ENCODE measurements around the gene METAP1D.

METAP1D gene

GRCh38 chr2:172082105-172082943, 82.6 kb downstream of the METAP1D start:
- DNase-seq, result no peak

GRCh38 chr2:172082944-172083627, 83.3 kb downstream of the METAP1D start:
- no peak for DNase-seq

DNA sequence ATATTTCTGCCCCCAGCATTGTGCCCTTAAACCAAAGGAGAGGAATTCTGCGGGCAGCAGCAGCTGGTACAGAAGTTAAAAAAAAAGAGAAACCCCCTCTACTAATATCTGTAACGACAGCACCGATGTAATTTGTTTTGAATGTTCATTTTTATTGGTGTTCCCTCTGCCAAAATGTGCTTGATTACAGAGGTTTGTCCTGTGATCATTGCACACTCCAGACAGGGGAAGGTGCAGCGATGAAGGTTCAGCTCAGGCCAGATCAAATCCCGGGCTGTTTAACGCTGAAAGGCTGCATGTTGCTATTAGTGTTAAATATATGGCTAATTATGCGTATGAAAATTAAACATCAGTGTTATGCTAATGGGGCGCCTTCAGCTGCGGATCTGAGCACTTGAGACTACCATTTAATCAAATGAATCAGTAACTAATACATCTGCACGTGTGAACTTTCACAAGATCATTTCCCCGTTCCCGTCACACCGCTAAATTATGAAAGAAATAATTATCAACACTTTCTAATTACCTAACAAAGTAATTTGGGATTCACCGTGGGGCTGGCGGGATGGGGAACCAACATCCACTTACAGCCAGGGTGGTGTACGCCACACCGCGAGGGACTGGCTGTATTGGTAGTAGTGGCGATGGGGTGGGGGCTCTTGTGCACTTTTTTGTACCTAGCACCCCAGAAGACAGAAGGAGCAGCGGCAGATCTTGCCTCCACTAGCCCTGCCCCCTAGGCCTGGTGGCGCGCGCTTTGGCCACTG, 84.1 kb downstream of the METAP1D start:
- DNase-seq, result no peak

DNA sequence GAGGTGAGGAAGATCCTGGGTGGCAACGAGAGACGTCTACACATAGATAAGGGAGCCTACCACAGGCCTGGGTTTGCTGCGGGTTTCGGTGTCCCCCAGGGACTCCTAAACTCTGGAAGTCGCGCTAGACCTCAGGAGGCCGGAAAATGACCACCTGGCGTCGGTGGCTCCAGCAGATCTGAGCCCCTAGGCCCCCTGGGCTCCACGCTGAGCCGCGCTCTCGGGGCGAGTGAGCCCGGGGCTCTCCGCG, 84.6 kb downstream of the METAP1D start:
- no peak for DNase-seq

- no peak for DNase-seq
Measured at GRCh38 chr2:172084645-172085459, 85.1 kb downstream of the METAP1D start.

GRCh38 chr2:172085460-172086159, 85.9 kb downstream of the METAP1D start, which contains the start of gene DLX1:
Gene DLX1, plus strand, starts transcription at chr2:172085507. Its CDS starts 171 bp downstream, at chr2:172085678.
- DNase-seq, result no peak

DNA sequence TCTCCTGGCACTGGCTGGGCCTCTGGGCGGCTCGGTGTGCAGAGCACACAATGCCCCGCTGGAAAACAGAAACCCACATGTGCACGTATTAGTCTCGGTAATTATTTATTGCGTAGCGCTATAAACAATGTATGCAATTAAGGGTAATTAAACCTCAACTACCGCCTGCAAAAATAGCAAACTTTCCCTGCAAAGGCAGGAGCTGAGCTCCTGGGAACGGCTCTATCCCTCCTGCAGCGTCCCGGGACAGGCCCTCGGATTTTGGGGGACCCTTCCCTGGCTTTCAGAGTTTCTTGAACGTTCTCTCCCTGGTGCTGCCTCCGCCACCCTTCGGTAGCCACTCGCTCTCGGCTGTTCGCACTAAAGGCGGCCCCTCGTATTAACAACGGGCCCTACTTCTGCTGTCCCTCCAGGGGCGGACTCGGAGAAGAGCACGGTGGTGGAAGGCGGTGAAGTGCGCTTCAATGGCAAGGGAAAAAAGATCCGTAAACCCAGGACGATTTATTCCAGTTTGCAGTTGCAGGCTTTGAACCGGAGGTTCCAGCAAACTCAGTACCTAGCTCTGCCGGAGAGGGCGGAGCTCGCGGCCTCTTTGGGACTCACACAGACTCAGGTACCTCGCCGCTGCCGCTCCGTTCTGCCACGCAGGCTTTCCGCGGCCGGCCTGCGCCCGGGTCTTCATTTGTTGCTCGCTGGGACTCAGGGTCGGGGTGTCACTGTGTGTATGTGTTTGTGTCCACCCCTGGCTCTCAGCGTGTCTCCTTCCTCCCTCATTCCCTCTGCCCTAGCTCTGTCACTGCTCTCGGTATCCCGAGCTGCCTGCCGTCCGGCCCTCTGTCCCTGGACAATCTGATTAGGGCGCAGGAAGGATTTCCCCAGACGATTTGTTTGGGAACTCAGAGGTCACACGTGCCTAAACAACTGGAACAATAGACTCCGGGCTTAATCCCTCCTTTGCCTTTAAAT, 86.8 kb downstream of the METAP1D start:
- DNase-seq, result peak; percentile 50

DNA sequence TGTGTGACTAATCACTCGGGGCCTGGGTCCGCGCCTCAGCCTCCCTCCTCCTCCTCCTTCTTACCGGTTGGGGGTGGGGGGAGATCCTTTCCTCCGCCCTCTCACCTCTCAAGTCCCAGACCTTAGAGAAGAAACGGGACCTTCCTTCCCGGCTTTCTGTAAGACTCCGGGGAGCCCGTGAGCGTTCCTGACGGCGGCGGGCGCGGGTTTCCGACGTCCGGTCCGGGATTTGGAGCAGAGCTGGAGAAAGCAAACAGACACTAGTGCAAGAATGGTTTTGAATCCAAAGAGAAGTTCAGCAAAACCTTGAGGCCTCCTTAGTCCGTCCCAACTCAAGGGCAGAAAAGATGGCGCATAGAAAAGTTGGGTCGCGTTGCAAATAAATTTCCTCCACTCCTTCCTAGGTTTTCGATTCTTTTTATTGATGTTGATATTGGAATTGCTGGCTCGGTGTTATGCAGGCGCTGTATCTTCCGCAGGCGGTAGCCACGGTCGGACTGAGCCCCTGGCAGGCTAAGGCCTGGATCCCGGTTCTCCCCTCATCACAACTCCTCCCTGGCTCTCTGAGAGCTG, 87.5 kb downstream of the METAP1D start:
- no peak for DNase-seq

GRCh38 chr2:172087780-172088244, 88.1 kb downstream of the METAP1D start:
- DNase-seq, result no peak

DNA sequence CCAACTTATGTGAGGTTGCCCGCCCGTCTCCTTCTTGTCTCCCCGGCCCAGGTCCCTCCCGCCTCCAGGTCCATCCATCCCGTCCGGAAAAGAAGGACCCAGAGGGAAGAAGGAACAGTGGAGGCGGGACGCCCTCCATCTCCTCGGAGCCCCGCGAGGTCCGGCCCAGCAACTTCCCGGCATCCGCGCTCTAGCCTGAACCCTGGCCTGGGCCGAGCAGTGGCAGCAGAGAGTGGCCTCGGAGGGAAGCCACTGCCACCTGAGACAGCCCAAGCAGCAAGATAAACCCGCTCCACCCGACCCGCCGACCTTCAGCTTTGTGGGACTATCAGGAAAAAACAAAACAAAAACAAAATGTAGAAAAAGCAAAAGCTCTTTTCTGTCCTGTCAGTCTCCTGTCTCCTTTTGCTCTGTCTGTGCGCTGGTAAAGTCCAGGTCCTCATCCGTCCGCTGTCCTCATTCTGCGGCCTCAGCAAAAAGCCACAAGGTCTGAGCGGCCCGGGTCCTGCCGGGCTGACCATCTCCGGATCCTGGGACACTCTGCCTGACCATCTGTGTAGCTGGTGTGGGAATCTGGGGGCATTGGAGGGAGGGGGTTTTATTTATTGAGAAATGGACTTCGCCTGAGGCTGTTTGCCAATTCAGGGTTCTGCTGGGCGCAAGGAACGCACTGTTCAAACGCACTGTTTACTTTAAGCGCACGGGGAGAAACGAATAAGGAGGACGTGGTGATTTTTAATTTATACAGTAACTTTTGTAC, 88.7 kb downstream of the METAP1D start:
- DNase-seq, result no peak

- no peak for DNase-seq
Measured at GRCh38 chr2:172089005-172089504, 89.3 kb downstream of the METAP1D start.

DNA sequence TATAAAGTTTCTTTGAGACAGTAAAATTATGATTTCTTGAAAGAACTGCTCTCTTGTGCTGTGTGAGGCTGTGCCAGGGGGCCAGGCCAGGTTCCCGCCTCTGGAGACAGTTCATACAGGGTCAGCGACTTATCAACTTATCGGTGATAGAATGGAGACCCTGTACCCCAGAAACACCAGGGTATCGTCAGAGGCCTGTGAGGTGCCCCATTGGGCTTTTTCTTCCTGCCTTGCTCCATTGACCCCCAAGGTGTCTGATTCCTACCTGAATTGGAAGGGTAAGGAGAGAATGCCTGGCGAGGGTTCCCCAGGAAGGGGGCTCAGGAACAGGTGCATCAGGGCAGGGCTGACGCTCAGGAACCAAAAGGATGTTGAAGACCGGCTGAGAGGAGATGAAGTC, 89.9 kb downstream of the METAP1D start:
- no peak for DNase-seq

DNA sequence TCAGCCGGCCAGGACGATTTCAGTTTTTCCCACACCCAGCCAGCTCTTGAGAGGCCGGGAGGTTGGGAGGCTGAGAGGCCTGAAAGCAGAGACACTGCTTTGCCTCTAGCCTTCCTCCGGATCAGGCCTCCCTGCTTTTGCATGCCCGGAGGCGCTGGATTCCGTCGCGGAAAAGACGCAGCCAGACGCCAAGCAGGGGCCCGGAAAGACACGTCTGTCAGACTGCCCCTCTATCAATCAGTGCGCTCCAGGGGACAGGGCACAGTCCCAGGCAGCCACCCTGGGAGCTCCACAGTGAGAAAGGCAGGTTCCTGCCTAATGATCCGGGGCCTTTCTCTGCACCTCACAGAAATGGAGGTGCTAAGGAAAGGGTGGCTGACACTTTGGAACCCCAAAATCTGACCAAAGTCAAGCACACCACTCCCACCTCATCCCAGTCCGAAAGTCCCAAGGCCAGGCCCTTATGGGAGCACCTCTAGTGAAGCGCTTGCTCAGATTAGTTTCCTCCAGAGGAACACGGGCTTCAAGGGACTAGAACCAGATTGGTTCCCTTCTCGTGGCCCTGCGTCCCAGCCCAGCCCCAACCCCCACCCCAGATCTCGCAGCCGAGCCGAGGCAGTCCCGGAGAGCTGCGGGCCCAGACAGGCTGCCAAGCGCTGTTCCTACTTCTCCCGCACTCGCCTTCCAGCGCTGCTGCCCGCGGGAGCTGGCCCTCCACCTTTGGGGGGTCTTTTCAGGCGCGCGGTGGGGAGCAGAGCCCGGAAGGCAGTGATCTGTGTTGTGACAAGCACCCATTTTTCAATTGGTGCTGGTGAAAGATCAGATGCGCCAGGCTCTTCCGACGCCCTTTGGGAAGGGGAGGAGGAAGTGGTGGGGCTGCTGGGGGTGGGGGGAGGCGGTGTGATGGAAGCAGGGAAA, 90.5 kb downstream of the METAP1D start:
- no peak for DNase-seq

DNA sequence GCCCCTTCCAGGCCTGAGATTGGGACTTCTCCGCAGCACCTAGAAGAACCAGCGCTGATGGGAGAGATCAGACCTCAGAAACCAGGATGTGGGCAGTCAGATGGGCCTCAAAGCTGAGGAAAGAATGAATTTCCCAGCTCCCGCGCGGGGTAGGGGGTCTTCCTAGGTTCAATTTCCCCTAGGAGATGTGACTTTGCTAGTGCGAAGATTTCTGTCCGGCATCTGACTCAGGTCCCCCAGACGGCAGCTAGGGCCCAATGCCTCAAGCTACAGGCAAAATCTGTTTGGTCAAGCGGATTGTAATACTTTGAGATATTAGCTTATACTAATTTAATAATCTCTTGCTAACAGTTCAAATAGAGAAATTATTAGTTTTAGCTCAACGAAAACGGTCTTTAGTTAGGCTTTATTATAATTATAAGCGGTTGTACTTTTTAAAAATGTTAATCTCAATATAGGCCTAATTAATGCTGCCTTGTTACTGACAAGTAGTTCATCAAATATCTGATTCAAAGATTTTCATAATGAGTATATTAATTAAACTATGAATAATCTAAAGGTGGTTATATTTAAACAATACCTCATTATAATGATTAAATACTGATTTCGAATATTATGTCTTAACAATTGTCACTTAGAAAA, 91.4 kb downstream of the METAP1D start:
- DNase-seq, result no peak

- no peak for DNase-seq
Measured at GRCh38 chr2:172091761-172092566, 92.2 kb downstream of the METAP1D start.

DNA sequence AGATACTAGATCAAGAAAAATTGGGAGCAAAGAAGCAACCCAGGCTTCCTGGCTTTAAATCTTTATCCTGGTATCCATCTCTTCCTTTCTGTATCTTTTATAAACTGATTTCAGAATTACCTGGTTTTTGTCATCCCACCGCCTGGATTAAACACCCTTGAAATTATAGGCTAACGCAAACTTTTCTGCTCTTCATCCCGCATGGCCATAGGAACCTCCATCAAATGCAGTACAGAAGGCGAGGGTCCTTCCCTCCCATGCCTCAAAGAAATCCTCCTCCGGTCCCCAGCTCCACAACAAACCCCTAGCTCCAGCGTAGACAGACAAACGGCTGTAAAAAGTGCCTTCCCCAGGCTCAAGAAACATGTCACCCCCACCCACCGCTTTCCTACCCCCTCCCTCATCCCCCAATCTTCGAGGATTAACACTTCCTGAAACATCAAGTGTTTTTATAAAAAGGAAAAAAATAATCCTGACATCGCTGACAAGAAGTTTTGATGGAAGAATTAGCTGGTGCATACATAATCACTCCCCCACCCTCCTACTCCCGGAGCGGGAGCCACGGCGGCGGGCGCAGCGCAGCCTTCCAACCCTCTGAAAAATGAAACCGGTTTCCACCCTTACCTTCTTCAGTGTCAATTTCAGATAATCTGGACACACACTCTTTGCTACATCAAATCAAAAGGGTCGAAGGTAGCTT, 93.1 kb downstream of the METAP1D start:
- DNase-seq, result no peak
